Tibial nerve (tissue), 4 donors: ENCODE data around the gene AKAP12. TPM values are rescaled to one million over a fixed set of nuclear protein-coding genes. Genes with fewer than 3 reads are reported as not detected.

Experiments
- DNase-seq, 2 donors: peaks; one replicate each; pipeline ENCODE4 v3.0.0-alpha.2; 2019; ENCODE audit warnings: low spot score in 2 of 2
- H3K27ac ChIP-seq, 4 donors: fragments of 200-600 bp; sonication (generic) in 3 of 4; one replicate each; pipeline ENCODE4 v1.5.1; 2017 to 2019; ENCODE audit warnings: mild to moderate bottlenecking in 1 of 4
- H3K27me3 ChIP-seq, 2 donors: fragments of 200-600 bp; sonication (generic) in 1 of 2; one replicate each; pipeline versions ENCODE4 v1.5.1 to v1.6.0; 2017 to 2019
- H3K36me3 ChIP-seq, 3 donors: fragments of 200-600 bp; sonication (generic); one replicate each; pipeline ENCODE4 v1.5.1; 2018 to 2019
- H3K4me1 ChIP-seq, 4 donors: fragments of 200-600 bp; sonication (generic) in 3 of 4; one replicate each; pipeline ENCODE4 v1.5.1; 2017 to 2019
- H3K4me3 ChIP-seq, 4 donors: fragments of 200-600 bp; sonication (generic) in 3 of 4; one replicate each; pipeline ENCODE4 v1.5.1; 2017 to 2019; ENCODE audit warnings: mild to moderate bottlenecking in 1 of 4, moderate library complexity in 1 of 4
- H3K9me3 ChIP-seq, 4 donors: fragments of 200-600 bp; sonication (generic) in 3 of 4; one replicate each; pipeline ENCODE4 v1.5.1; 2017 to 2019
- EP300 ChIP-seq, 2 donors: sonication (generic); formaldehyde crosslinking; IDR thresholded peaks; one replicate each; pipeline ENCODE4 v1.6.1; 2017; ENCODE audit warnings: antibody characterized with exemption in 2 of 2, mild to moderate bottlenecking in 1 of 2
- POLR2A ChIP-seq, 2 donors: fragments of 450-650 bp; IDR thresholded peaks; one replicate each; pipeline ENCODE4 v1.6.1; 2017; ENCODE audit warnings: antibody characterized with exemption in 2 of 2, mild to moderate bottlenecking in 2 of 2, moderate library complexity in 2 of 2
- WGBS, 2 donors: methylation state at CpG; one replicate each; pipeline ENCODE4 v1.1.5; 2018; 5-methylcytosine and 5-hydroxymethylcytosine counted together
- total RNA-seq, 4 donors: library from RNA; depleted of rRNA; stranded (reverse); fragments of >200 nt; gene quantifications; one replicate each; pipeline ENCODE4 v1.1.0, GENCODE V29; 2016
- TF ChIP-seq, protein P1 (sequence below), 5 experiments: fragments of 200-600 bp in 3 of 5; fragments of 450-650 bp in 2 of 5; sonication (generic) in 3 of 5; IDR thresholded peaks; one replicate each; pipeline ENCODE4 v1.5.1; 2016 to 2019; ENCODE audit warnings: antibody characterized with exemption in 5 of 5, mild to moderate bottlenecking in 3 of 5, moderate library complexity in 2 of 5

AKAP12 gene
- total RNA-seq, 4 donors from 2014 or later: 214 to 268 (median 232) TPM

GRCh38 chr6:151385177-151385576 lies 145.4 kb downstream of the AKAP12 start:
- H3K27me3 ChIP-seq: no peaks in the 10 kb centered on the region
- H3K4me3 ChIP-seq: no peak overlapping the region
- 58 to 74% methylated on average over 1 of the region's 1 CpG for WGBS, 2 donors
- peaks cover 0 to 2% (median 0%) of the 10 kb centered on the region in 3 donors for H3K36me3 ChIP-seq
- no peak for DNase-seq
- TF ChIP-seq, protein P1, sequence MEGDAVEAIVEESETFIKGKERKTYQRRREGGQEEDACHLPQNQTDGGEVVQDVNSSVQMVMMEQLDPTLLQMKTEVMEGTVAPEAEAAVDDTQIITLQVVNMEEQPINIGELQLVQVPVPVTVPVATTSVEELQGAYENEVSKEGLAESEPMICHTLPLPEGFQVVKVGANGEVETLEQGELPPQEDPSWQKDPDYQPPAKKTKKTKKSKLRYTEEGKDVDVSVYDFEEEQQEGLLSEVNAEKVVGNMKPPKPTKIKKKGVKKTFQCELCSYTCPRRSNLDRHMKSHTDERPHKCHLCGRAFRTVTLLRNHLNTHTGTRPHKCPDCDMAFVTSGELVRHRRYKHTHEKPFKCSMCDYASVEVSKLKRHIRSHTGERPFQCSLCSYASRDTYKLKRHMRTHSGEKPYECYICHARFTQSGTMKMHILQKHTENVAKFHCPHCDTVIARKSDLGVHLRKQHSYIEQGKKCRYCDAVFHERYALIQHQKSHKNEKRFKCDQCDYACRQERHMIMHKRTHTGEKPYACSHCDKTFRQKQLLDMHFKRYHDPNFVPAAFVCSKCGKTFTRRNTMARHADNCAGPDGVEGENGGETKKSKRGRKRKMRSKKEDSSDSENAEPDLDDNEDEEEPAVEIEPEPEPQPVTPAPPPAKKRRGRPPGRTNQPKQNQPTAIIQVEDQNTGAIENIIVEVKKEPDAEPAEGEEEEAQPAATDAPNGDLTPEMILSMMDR (IDR thresholded peaks at IDR 0.05): no peak
- no peak for TF ChIP-seq EP300 (IDR thresholded peaks at IDR 0.05)
- no peak for TF ChIP-seq POLR2A (IDR thresholded peaks at IDR 0.05)
- H3K4me1 ChIP-seq: peaks cover 0 to 35% (median 17%) of the 10 kb centered on the region in 4 donors
- H3K27ac ChIP-seq: no peak overlapping the region
- H3K9me3 ChIP-seq: no peaks in the 10 kb centered on the region

GRCh38 chr6:151387175-151387970 lies 147.6 kb downstream of the AKAP12 start:
- peaks cover 0 to 2% (median 0%) of the 10 kb centered on the region in 3 donors for H3K36me3 ChIP-seq
- no peak for DNase-seq
- H3K27me3 ChIP-seq: no peaks in the 10 kb centered on the region
- H3K4me3 ChIP-seq: no peak overlapping the region
- WGBS, 2 donors: 82 to 91% methylated on average over 11 of the region's 11 CpGs
- H3K27ac ChIP-seq: peak overlapping the region in 3 of 4 donors; percentile 97 to 99 (median 97)
- H3K9me3 ChIP-seq: no peaks in the 10 kb centered on the region
- TF ChIP-seq EP300 (IDR thresholded peaks at IDR 0.05) (no peak), POLR2A (IDR thresholded peaks at IDR 0.05) (no peak)
- TF ChIP-seq, protein P1 (IDR thresholded peaks at IDR 0.05): no peak
- H3K4me1 ChIP-seq: peaks cover 0 to 33% (median 17%) of the 10 kb centered on the region in 4 donors

GRCh38 chr6:151388236-151388635 lies 148.5 kb downstream of the AKAP12 start:
- Histone ChIP-seq H3K4me1 (peaks cover 0 to 42% (median 26%) of the 10 kb centered on the region in 4 donors), H3K27me3 (no peaks in the 10 kb centered on the region), H3K4me3 (no peak overlapping the region), H3K9me3 (no peaks in the 10 kb centered on the region), H3K36me3 (peaks cover 0 to 2% (median 0%) of the 10 kb centered on the region in 3 donors), H3K27ac (peak overlapping the region; percentile 97 to 99 (median 98))
- 86 to 98% methylated on average over 2 of the region's 2 CpGs for WGBS, 2 donors
- no peak for DNase-seq
- TF ChIP-seq POLR2A (IDR thresholded peaks at IDR 0.05) (no peak), EP300 (IDR thresholded peaks at IDR 0.05) (no peak)
- TF ChIP-seq, protein P1 (IDR thresholded peaks at IDR 0.05): no peak

GRCh38 chr6:151388997-151389617 lies 149.3 kb downstream of the AKAP12 start:
- H3K4me1 ChIP-seq: peaks cover 0 to 50% (median 32%) of the 10 kb centered on the region in 4 donors
- no peaks in the 10 kb centered on the region for H3K27me3 ChIP-seq
- peak overlapping the region; percentile 97 to 99 (median 98) for H3K27ac ChIP-seq

More at GRCh38 chr6:151388997-151389617, 149.3 kb downstream of the AKAP12 start:
- H3K4me3 ChIP-seq: peak overlapping the region; percentile 84 to 100 (median 96)
- 17 to 20% methylated on average over 12 of the region's 12 CpGs for WGBS, 2 donors
- TF ChIP-seq, protein P1 (IDR thresholded peaks at IDR 0.05): no peak
- TF ChIP-seq EP300 (IDR thresholded peaks at IDR 0.05) (no peak), POLR2A (IDR thresholded peaks at IDR 0.05) (no peak)
- H3K36me3 ChIP-seq: peaks cover 0 to under 1% (median 0%) of the 10 kb centered on the region in 3 donors
- no peaks in the 10 kb centered on the region for H3K9me3 ChIP-seq
- DNase-seq: no peak
